H1 (cell line): ENCODE measurements around the gene ZXDC. TPM values are rescaled to one million over a fixed set of nuclear protein-coding genes. Genes with fewer than 3 reads are reported as not detected.

ENCODE experiments used
- CBX5 ChIP-seq: fragments of 300-800, 300-1000 bp; sonication (generic); IDR thresholded peaks from 2 replicates; pipeline ENCODE4 v1.7.1; 2016; ENCODE audit warnings: antibody characterized with exemption, low read length, low read depth
- GABPA ChIP-seq: IDR thresholded peaks from 2 replicates; pipeline ENCODE4 v1.6.1; 2011; ENCODE audit warnings: mild to moderate bottlenecking, low read length, moderate library complexity, borderline replicate concordance; ENCODE audit not compliant: insufficient read depth
- HDAC6 ChIP-seq: IDR thresholded peaks from one replicate; pipeline ENCODE4 v1.7.1; 2012; ENCODE audit warnings: low read depth, mild to moderate bottlenecking, inconsistent platforms, low read length, moderate library complexity
- JUND ChIP-seq: IDR thresholded peaks from 2 replicates; pipeline ENCODE4 v1.6.1; 2011; ENCODE audit warnings: mild to moderate bottlenecking, improper control_type of control experiment, low read length
- KDM5A ChIP-seq: fragments of 200-600 bp; IDR thresholded peaks from 2 replicates; pipeline ENCODE4 v1.7.1; 2012; ENCODE audit warnings: mild to moderate bottlenecking, low read length, inconsistent platforms, mixed read lengths
- RAD21 ChIP-seq, 2 experiments: IDR thresholded peaks in 1 of 2; conservative IDR thresholded peaks in 1 of 2; 2 replicates each; pipeline ENCODE4 v1.6.1; 2011; ENCODE audit warnings: low read depth in 2 of 2, low read length in 2 of 2, improper control_type of control experiment in 1 of 2, inconsistent platforms in 1 of 2, mild to moderate bottlenecking in 1 of 2, moderate library complexity in 1 of 2
- RFX5 ChIP-seq: IDR thresholded peaks from 2 replicates; pipeline ENCODE4 v1.6.1; 2011; ENCODE audit warnings: low read depth, low read length, improper control_type of control experiment, borderline replicate concordance
- SRF ChIP-seq: IDR thresholded peaks from 2 replicates; pipeline ENCODE4 v1.6.1; 2011; ENCODE audit warnings: mild to moderate bottlenecking, low read depth, low read length, moderate library complexity
- TBP ChIP-seq: IDR thresholded peaks from 2 replicates; pipeline ENCODE4 v1.6.1; 2011; ENCODE audit warnings: low read depth, low read length, improper control_type of control experiment
- polyA plus RNA-seq, 7 experiments: library from polyadenylated mRNA; depleted of rRNA in 3 of 7; stranded (reverse) in 5 of 7; unstranded in 2 of 7; fragments of >200 nt in 5 of 7; fragments of 200-250 nt in 2 of 7; gene quantifications; 1 replicate in 5 of 7; 2 replicates in 1 of 7; 4 replicates in 1 of 7; pipeline versions ENCODE4 v1.2.1 to v1.2.3, GENCODE V29; 2011 to 2013; ENCODE audit warnings: missing spikeins in 2 of 7, mixed read lengths in 2 of 7
- total RNA-seq: library from RNA; stranded (reverse); fragmentation: NEBNext Ultra II Directional; extraction: Animal tissue kit (Norgen Biotek cat#: 25700); gene quantifications from 2 replicates; pipeline ENCODE4 v1.2.1, GENCODE V29; 2021
- TF ChIP-seq, protein P1 (sequence below): fragments of 300-600 bp; sonication (generic); IDR thresholded peaks from 2 replicates; pipeline ENCODE4 v1.7.1; 2012; ENCODE audit warnings: low read length, moderate library complexity, mild to moderate bottlenecking, inconsistent platforms; ENCODE audit not compliant: insufficient replicate concordance
- TF ChIP-seq, protein P2 (sequence below): IDR thresholded peaks from 2 replicates; pipeline ENCODE4 v1.6.1; 2012; ENCODE audit warnings: inconsistent platforms

The ZXDC gene
- total and polyA plus RNA-seq, 2 of the 8 experiments (the other 6 are each of a cell fraction or from before 2014, with no cell fraction given) = 12.7 to 24.3 TPM

DNA sequence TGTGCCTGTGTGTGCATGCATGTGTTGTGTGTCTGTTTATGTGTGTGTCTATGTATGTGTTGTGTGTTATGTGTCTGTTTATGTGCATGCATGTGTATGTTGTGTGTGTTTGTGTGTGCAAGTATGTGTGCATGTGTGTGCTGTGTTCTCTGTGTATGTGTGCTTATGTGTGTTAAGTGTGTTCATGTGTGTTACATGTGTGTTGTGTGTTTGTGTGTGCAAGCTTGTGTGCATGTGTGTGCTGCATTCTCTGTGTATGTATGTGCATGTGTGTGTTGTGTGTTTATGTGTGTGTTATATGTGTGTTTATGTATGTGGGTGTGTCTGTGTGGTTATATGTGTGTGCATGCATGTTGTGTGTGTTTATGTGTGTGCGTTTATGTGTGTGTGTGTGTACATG is 27.0 kb upstream of the ZXDC start (continued):
- TF ChIP-seq, protein P1, sequence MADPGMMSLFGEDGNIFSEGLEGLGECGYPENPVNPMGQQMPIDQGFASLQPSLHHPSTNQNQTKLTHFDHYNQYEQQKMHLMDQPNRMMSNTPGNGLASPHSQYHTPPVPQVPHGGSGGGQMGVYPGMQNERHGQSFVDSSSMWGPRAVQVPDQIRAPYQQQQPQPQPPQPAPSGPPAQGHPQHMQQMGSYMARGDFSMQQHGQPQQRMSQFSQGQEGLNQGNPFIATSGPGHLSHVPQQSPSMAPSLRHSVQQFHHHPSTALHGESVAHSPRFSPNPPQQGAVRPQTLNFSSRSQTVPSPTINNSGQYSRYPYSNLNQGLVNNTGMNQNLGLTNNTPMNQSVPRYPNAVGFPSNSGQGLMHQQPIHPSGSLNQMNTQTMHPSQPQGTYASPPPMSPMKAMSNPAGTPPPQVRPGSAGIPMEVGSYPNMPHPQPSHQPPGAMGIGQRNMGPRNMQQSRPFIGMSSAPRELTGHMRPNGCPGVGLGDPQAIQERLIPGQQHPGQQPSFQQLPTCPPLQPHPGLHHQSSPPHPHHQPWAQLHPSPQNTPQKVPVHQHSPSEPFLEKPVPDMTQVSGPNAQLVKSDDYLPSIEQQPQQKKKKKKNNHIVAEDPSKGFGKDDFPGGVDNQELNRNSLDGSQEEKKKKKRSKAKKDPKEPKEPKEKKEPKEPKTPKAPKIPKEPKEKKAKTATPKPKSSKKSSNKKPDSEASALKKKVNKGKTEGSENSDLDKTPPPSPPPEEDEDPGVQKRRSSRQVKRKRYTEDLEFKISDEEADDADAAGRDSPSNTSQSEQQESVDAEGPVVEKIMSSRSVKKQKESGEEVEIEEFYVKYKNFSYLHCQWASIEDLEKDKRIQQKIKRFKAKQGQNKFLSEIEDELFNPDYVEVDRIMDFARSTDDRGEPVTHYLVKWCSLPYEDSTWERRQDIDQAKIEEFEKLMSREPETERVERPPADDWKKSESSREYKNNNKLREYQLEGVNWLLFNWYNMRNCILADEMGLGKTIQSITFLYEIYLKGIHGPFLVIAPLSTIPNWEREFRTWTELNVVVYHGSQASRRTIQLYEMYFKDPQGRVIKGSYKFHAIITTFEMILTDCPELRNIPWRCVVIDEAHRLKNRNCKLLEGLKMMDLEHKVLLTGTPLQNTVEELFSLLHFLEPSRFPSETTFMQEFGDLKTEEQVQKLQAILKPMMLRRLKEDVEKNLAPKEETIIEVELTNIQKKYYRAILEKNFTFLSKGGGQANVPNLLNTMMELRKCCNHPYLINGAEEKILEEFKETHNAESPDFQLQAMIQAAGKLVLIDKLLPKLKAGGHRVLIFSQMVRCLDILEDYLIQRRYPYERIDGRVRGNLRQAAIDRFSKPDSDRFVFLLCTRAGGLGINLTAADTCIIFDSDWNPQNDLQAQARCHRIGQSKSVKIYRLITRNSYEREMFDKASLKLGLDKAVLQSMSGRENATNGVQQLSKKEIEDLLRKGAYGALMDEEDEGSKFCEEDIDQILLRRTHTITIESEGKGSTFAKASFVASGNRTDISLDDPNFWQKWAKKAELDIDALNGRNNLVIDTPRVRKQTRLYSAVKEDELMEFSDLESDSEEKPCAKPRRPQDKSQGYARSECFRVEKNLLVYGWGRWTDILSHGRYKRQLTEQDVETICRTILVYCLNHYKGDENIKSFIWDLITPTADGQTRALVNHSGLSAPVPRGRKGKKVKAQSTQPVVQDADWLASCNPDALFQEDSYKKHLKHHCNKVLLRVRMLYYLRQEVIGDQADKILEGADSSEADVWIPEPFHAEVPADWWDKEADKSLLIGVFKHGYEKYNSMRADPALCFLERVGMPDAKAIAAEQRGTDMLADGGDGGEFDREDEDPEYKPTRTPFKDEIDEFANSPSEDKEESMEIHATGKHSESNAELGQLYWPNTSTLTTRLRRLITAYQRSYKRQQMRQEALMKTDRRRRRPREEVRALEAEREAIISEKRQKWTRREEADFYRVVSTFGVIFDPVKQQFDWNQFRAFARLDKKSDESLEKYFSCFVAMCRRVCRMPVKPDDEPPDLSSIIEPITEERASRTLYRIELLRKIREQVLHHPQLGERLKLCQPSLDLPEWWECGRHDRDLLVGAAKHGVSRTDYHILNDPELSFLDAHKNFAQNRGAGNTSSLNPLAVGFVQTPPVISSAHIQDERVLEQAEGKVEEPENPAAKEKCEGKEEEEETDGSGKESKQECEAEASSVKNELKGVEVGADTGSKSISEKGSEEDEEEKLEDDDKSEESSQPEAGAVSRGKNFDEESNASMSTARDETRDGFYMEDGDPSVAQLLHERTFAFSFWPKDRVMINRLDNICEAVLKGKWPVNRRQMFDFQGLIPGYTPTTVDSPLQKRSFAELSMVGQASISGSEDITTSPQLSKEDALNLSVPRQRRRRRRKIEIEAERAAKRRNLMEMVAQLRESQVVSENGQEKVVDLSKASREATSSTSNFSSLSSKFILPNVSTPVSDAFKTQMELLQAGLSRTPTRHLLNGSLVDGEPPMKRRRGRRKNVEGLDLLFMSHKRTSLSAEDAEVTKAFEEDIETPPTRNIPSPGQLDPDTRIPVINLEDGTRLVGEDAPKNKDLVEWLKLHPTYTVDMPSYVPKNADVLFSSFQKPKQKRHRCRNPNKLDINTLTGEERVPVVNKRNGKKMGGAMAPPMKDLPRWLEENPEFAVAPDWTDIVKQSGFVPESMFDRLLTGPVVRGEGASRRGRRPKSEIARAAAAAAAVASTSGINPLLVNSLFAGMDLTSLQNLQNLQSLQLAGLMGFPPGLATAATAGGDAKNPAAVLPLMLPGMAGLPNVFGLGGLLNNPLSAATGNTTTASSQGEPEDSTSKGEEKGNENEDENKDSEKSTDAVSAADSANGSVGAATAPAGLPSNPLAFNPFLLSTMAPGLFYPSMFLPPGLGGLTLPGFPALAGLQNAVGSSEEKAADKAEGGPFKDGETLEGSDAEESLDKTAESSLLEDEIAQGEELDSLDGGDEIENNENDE = no peak
- TF ChIP-seq SRF (no peak), JUND (no peak), CBX5 (no peak), TBP (no peak), HDAC6 (no peak), RFX5 (no peak), GABPA (no peak), KDM5A (no peak), RAD21 (IDR thresholded peaks at IDR 0.05 in 1 of 2, conservative IDR thresholded peaks at IDR 0.05 in 1 of 2; ENCODE audit: low read depth in 2 of 2, low read length in 2 of 2) (no peak)
- TF ChIP-seq, protein P2, sequence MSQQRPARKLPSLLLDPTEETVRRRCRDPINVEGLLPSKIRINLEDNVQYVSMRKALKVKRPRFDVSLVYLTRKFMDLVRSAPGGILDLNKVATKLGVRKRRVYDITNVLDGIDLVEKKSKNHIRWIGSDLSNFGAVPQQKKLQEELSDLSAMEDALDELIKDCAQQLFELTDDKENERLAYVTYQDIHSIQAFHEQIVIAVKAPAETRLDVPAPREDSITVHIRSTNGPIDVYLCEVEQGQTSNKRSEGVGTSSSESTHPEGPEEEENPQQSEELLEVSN = no peak
